SHP77 (cell line): Measurements from ENCODE around the gene MXD3.
"Not testable (repeated sequence)": the region's sequence is repeated elsewhere in the genome, so short reads cannot be mapped to it uniquely, and the experiment has no call there.

Experiments
- DNase-seq, 2 experiments: peaks; one replicate each; lab custom pipeline; 2025; lab: John Stamatoyannopoulos, UW

The MXD3 gene

GRCh38 chr5:177343000-177343399, 31.3 kb upstream of the MXD3 start:
- not testable (repeated sequence) for DNase-seq

GRCh38 chr5:177339107-177339638, 27.5 kb upstream of the MXD3 start:
- DNase-seq: no peak

- no peak for DNase-seq
Observed at GRCh38 chr5:177338251-177339106, 26.8 kb upstream of the MXD3 start.

- DNase-seq: no peak
Observed at GRCh38 chr5:177336603-177337494, 25.2 kb upstream of the MXD3 start.

- peak; percentile 12 to 20 for DNase-seq
Observed at GRCh38 chr5:177336112-177336511, 24.4 kb upstream of the MXD3 start.

- DNase-seq: no peak
Observed at GRCh38 chr5:177335701-177336065, 24.0 kb upstream of the MXD3 start.

GRCh38 chr5:177334781-177335700, 23.3 kb upstream of the MXD3 start:
- no peak for DNase-seq

GRCh38 chr5:177334155-177334551, 22.5 kb upstream of the MXD3 start:
- DNase-seq: no peak

- no peak for DNase-seq
Observed at GRCh38 chr5:177333420-177334154, 21.9 kb upstream of the MXD3 start.

GRCh38 chr5:177332896-177333260, 21.2 kb upstream of the MXD3 start:
- DNase-seq: no peak

GRCh38 chr5:177332031-177332895, 20.6 kb upstream of the MXD3 start:
- DNase-seq: no peak

GRCh38 chr5:177330991-177331842, 19.5 kb upstream of the MXD3 start:
- no peak for DNase-seq

GRCh38 chr5:177329883-177330282, 18.2 kb upstream of the MXD3 start:
- no peak for DNase-seq

GRCh38 chr5:177328545-177329231, 17.0 kb upstream of the MXD3 start:
- DNase-seq: no peak

GRCh38 chr5:177327539-177328522, 16.1 kb upstream of the MXD3 start:
- DNase-seq: no peak

- no peak for DNase-seq
Observed at GRCh38 chr5:177325868-177326381, 14.2 kb upstream of the MXD3 start.

GRCh38 chr5:177320879-177321278, 9.2 kb upstream of the MXD3 start:
- no peak for DNase-seq
